Amniotic epithelial cell (primary cell): ENCODE results near the gene APOBEC4.

Experiments used
- DNase-seq: peaks from one replicate; pipeline ENCODE4 v3.0.0-alpha.2; 2010; ENCODE audit warnings: low read depth

The APOBEC4 gene

DNA sequence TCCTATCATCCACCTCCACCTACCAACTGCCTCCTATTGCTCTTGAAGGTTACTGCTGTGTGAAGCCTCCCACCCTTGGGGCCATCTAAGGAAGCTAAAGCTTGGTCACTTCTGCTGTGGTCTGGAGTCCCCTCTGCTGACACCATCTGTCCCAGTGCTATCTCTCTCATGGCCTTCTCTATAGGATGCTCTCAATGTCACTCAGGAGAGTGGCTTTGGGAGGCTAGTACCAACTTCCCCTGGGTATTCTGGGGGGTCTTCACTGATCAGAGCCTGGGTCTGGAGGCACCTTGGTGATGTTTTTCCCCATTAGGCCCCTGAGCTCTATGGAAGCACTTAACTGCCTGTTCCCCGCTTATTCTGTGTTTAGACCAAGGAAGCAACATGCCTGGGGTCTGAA is 50.6 kb downstream of the APOBEC4 start:
- no peak for DNase-seq

DNA sequence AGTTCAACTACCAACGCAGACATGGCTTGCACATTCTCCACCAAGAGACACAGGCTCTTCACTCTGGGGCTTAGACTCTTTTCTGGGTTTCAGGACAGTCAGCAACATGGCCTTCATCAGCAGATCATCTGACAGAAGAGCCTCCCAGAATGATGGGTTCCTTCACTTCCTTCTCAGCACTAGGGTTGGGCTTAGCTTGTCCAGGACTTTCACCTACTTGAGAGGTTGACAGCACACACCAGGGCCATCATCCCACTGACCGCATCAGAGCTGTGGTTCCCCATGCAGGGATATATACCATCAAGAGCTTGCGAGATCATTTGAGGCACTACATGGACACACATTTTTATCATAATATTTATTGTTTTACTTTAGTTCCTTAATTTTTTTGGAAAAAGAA is 52.5 kb downstream of the APOBEC4 start:
- DNase-seq = no peak

DNA sequence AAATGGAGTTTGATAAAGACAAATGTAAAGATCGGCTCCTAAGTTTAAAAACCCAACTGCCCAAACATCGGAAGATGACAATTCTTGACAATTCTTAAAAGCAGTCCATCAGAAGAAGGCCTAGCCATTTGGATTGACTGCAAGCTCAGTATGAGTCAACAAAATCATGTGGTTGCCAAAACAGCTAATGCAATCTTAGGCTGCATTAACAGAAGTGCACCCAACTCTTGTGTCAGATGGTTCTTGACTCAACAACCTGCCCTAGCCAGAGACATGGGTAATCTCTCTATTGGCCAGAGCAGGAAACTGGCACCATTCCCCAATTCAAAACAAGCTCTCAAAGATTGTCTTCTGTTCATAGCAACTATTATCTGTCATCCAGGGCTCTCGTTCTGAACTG is 53.0 kb downstream of the APOBEC4 start:
- DNase-seq = peak; percentile 95

DNA sequence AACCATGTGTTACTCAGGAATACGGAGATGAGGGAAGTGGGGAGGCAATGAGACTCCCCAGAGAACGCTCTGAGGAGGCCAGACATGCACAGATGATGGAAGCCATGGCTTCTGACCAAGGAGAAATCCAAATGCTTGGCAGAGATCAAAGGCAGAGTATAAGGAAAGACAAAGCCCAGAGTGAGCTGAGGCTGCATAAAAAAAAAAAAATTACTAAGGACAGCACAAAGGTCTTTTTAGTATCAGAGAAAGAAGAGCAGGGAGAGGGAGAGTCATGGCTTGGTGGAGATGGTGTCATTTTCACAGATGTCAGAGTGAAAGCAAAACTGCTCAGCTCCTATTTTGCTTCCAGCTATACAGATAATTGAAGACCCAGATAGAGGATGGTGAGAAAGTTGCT is 54.7 kb downstream of the APOBEC4 start:
- no peak for DNase-seq

DNA sequence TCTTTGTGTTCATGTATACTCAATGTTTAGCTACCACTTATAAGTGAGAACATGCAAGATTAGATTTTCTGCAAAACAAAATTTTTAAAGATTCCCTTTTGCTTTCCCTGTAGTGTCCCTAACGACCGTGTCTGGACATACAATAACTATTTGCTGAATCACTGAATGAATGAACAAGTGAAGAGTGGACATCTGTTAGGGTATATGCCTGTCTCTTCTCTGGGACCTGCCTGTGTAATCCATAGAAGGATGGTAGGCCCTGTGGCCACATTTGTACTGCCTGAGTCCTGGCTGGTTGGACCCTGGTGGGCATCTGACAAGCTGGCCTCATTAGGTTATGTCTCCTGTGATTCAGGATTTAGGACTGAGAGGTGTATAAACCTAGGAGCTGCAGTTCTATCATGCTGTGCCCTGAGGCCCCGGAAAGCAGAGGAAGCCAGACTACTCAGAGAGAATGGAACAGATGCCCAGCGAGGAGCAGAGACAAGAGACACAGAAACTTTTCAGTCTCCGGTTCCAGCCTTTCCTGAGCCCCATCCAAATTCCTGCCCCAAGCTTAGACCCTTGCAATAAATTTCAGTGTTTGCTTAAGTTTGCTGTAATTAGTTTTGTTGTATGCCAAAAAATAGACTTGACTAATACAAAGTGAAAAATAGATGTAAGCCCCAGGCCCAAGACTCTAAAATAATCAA is 55.3 kb downstream of the APOBEC4 start:
- no peak for DNase-seq

DNA sequence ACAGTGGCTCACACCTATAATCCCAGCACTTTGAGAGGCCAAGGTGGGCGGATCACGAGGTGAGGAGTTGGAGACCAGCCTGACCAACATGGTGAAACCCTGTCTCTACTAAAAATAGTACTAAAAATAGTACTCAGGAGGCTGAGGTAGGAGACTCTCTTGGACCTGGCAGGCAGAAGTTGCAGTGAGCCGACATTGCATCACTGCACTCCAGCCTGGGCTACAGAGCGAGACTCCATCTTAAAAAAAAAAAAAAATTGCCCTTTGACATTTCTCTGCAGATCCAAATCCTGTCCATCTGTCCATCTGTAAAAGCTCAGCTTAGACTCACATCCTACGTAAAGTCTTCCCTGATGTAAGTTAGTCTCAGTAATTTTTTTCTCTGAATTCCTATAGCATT is 56.6 kb downstream of the APOBEC4 start:
- DNase-seq = no peak
